Neuron (in vitro differentiated cells): ENCODE data around the gene DHFR.

Experiments used
- H2AFZ ChIP-seq: one replicate; pipeline ENCODE4 v1.6.1; 2013; ENCODE audit warnings: low read depth, mild to moderate bottlenecking, inconsistent platforms, low read length, moderate library complexity
- H3K27me3 ChIP-seq: one replicate; pipeline ENCODE4 v1.6.1; 2013; ENCODE audit warnings: low read length; ENCODE audit not compliant: insufficient read depth
- H3K36me3 ChIP-seq: one replicate; pipeline ENCODE4 v1.6.1; 2013; ENCODE audit warnings: low read length; ENCODE audit not compliant: insufficient read depth
- H3K4me1 ChIP-seq: one replicate; pipeline ENCODE4 v1.6.1; 2013; ENCODE audit warnings: low read length; ENCODE audit not compliant: insufficient read depth
- H3K4me3 ChIP-seq: 2 replicates; pipeline ENCODE4 v1.5.1; 2013; ENCODE audit warnings: mild to moderate bottlenecking, low read length, moderate library complexity
- H3K9me3 ChIP-seq: one replicate; pipeline ENCODE4 v1.6.1; 2013; ENCODE audit warnings: low read length

The DHFR gene

GRCh38 chr5:80641353-80641752, 13.4 kb downstream of the DHFR start:
- Histone ChIP-seq H3K4me1 (no peaks in the 10 kb centered on the region), H3K4me3 (no peak overlapping the region), H3K36me3 (peaks cover 75% of the 10 kb centered on the region), H2AFZ (no peak overlapping the region), H3K9me3 (peaks cover 12% of the 10 kb centered on the region), H3K27me3 (no peaks in the 10 kb centered on the region)

GRCh38 chr5:80634193-80634592, 20.6 kb downstream of the DHFR start:
- H3K27me3 ChIP-seq: no peaks in the 10 kb centered on the region
- no peak overlapping the region for H3K4me3 ChIP-seq
- no peak overlapping the region for H2AFZ ChIP-seq
- no peaks in the 10 kb centered on the region for H3K4me1 ChIP-seq
- peaks cover 53% of the 10 kb centered on the region for H3K36me3 ChIP-seq
- no peaks in the 10 kb centered on the region for H3K9me3 ChIP-seq

- Histone ChIP-seq H3K27me3 (no peaks in the 10 kb centered on the region), H2AFZ (no peak overlapping the region), H3K36me3 (peaks cover 49% of the 10 kb centered on the region), H3K4me3 (no peak overlapping the region), H3K9me3 (no peaks in the 10 kb centered on the region), H3K4me1 (no peaks in the 10 kb centered on the region)
These were observed 22.1 kb downstream of the DHFR start for GRCh38 chr5:80632700-80633099.

- Histone ChIP-seq H3K9me3 (no peaks in the 10 kb centered on the region), H2AFZ (no peak overlapping the region), H3K4me1 (no peaks in the 10 kb centered on the region), H3K4me3 (no peak overlapping the region), H3K36me3 (peaks cover 42% of the 10 kb centered on the region), H3K27me3 (no peaks in the 10 kb centered on the region)
These were observed 23.2 kb downstream of the DHFR start for GRCh38 chr5:80631278-80632259.

- H3K27me3 ChIP-seq: no peaks in the 10 kb centered on the region
- no peak overlapping the region for H2AFZ ChIP-seq
These were observed 25.5 kb downstream of the DHFR start for GRCh38 chr5:80629281-80629680.

GRCh38 chr5:80625230-80625629, 29.6 kb downstream of the DHFR start:
- Histone ChIP-seq H3K9me3 (no peaks in the 10 kb centered on the region), H3K4me3 (no peak overlapping the region), H3K4me1 (no peaks in the 10 kb centered on the region), H3K36me3 (peaks cover 9% of the 10 kb centered on the region), H3K27me3 (no peaks in the 10 kb centered on the region), H2AFZ (no peak overlapping the region)

More at GRCh38 chr5:80629281-80629680, 25.5 kb downstream of the DHFR start:
- Histone ChIP-seq H3K4me1 (no peaks in the 10 kb centered on the region), H3K36me3 (peaks cover 30% of the 10 kb centered on the region), H3K9me3 (no peaks in the 10 kb centered on the region), H3K4me3 (no peak overlapping the region)

GRCh38 chr5:80623999-80624398, 30.8 kb downstream of the DHFR start:
- Histone ChIP-seq H3K36me3 (peaks cover under 1% of the 10 kb centered on the region), H3K9me3 (no peaks in the 10 kb centered on the region), H3K4me3 (no peak overlapping the region), H3K27me3 (no peaks in the 10 kb centered on the region), H3K4me1 (no peaks in the 10 kb centered on the region), H2AFZ (no peak overlapping the region)

GRCh38 chr5:80622756-80623155, 32.0 kb downstream of the DHFR start:
- no peaks in the 10 kb centered on the region for H3K4me1 ChIP-seq
- no peak overlapping the region for H3K4me3 ChIP-seq
- no peaks in the 10 kb centered on the region for H3K27me3 ChIP-seq
- no peaks in the 10 kb centered on the region for H3K36me3 ChIP-seq
- no peak overlapping the region for H2AFZ ChIP-seq
- H3K9me3 ChIP-seq: no peaks in the 10 kb centered on the region

GRCh38 chr5:80620211-80620610, 34.6 kb downstream of the DHFR start:
- Histone ChIP-seq H3K4me1 (peaks cover 20% of the 10 kb centered on the region), H3K36me3 (no peaks in the 10 kb centered on the region)

GRCh38 chr5:80619086-80619485, 35.7 kb downstream of the DHFR start:
- Histone ChIP-seq H3K4me3 (no peak overlapping the region), H3K27me3 (no peaks in the 10 kb centered on the region), H2AFZ (no peak overlapping the region), H3K9me3 (no peaks in the 10 kb centered on the region), H3K36me3 (no peaks in the 10 kb centered on the region), H3K4me1 (peaks cover 32% of the 10 kb centered on the region)

More at GRCh38 chr5:80620211-80620610, 34.6 kb downstream of the DHFR start:
- H2AFZ ChIP-seq: no peak overlapping the region
- H3K4me3 ChIP-seq: no peak overlapping the region
- no peaks in the 10 kb centered on the region for H3K9me3 ChIP-seq
- no peaks in the 10 kb centered on the region for H3K27me3 ChIP-seq

- Histone ChIP-seq H3K9me3 (no peaks in the 10 kb centered on the region), H3K27me3 (no peaks in the 10 kb centered on the region), H3K4me1 (peaks cover 33% of the 10 kb centered on the region)
These were observed 36.3 kb downstream of the DHFR start for GRCh38 chr5:80618438-80618837.

GRCh38 chr5:80615266-80615914, 39.4 kb downstream of the DHFR start:
- H3K4me1 ChIP-seq: peaks cover 33% of the 10 kb centered on the region
- peak overlapping the region; percentile 2 for H3K4me3 ChIP-seq
- no peaks in the 10 kb centered on the region for H3K36me3 ChIP-seq
- no peak overlapping the region for H2AFZ ChIP-seq
- H3K9me3 ChIP-seq: peaks cover 1% of the 10 kb centered on the region
- no peaks in the 10 kb centered on the region for H3K27me3 ChIP-seq

More at GRCh38 chr5:80618438-80618837, 36.3 kb downstream of the DHFR start:
- no peak overlapping the region for H3K4me3 ChIP-seq
- no peaks in the 10 kb centered on the region for H3K36me3 ChIP-seq
- H2AFZ ChIP-seq: no peak overlapping the region

GRCh38 chr5:80609692-80610091, 45.1 kb downstream of the DHFR start:
- peaks cover 5% of the 10 kb centered on the region for H3K9me3 ChIP-seq

More at GRCh38 chr5:80609692-80610091, 45.1 kb downstream of the DHFR start:
- H3K4me3 ChIP-seq: no peak overlapping the region
- peaks cover 8% of the 10 kb centered on the region for H3K4me1 ChIP-seq
- no peak overlapping the region for H2AFZ ChIP-seq
- no peaks in the 10 kb centered on the region for H3K36me3 ChIP-seq
- H3K27me3 ChIP-seq: no peaks in the 10 kb centered on the region
